ENCODE results near the gene INSYN1. TPM values are rescaled to one million over a fixed set of nuclear protein-coding genes. Genes with fewer than 3 reads are reported as not detected.

Gene INSYN1
- polyA plus RNA-seq, 1 donor from 2014 or later, result 21.3 TPM

- Histone ChIP-seq H3K9me2 (ENCODE audit: insufficient read depth, low read length) (no peaks in the 10 kb centered on the region), H3K79me2 (replicated peaks; ENCODE audit: insufficient read depth, low read length) (no peaks in the 10 kb centered on the region), H3K36me3 (ENCODE audit: insufficient read depth, low read length) (no peaks in the 10 kb centered on the region), H3K4me3 (ENCODE audit: low read length) (no peak overlapping the region), H3K9me3 (ENCODE audit: low read length) (no peaks in the 10 kb centered on the region), H3K9ac (ENCODE audit: low read length) (no peak overlapping the region), H3K4me2 (ENCODE audit: low read length) (no peak overlapping the region), H4K20me1 (ENCODE audit: insufficient read depth) (no peaks in the 10 kb centered on the region), H3F3A (ENCODE audit: insufficient read depth, low read length, poor library complexity, severe bottlenecking) (no peaks in the 10 kb centered on the region), H3K27me3 (ENCODE audit: insufficient read depth, low read depth, low read length) (no peaks in the 10 kb centered on the region), H3K27ac (ENCODE audit: low read length) (no peak overlapping the region), H2AFZ (ENCODE audit: low read depth, low read length) (no peak overlapping the region)
- TF ChIP-seq POLR2AphosphoS5 (IDR thresholded peaks at IDR 0.05), result no peak
- TF ChIP-seq, protein P1, sequence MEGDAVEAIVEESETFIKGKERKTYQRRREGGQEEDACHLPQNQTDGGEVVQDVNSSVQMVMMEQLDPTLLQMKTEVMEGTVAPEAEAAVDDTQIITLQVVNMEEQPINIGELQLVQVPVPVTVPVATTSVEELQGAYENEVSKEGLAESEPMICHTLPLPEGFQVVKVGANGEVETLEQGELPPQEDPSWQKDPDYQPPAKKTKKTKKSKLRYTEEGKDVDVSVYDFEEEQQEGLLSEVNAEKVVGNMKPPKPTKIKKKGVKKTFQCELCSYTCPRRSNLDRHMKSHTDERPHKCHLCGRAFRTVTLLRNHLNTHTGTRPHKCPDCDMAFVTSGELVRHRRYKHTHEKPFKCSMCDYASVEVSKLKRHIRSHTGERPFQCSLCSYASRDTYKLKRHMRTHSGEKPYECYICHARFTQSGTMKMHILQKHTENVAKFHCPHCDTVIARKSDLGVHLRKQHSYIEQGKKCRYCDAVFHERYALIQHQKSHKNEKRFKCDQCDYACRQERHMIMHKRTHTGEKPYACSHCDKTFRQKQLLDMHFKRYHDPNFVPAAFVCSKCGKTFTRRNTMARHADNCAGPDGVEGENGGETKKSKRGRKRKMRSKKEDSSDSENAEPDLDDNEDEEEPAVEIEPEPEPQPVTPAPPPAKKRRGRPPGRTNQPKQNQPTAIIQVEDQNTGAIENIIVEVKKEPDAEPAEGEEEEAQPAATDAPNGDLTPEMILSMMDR (IDR thresholded peaks at IDR 0.05; ENCODE audit: poor library complexity, severe bottlenecking), result no peak
- TF ChIP-seq, protein P2, sequence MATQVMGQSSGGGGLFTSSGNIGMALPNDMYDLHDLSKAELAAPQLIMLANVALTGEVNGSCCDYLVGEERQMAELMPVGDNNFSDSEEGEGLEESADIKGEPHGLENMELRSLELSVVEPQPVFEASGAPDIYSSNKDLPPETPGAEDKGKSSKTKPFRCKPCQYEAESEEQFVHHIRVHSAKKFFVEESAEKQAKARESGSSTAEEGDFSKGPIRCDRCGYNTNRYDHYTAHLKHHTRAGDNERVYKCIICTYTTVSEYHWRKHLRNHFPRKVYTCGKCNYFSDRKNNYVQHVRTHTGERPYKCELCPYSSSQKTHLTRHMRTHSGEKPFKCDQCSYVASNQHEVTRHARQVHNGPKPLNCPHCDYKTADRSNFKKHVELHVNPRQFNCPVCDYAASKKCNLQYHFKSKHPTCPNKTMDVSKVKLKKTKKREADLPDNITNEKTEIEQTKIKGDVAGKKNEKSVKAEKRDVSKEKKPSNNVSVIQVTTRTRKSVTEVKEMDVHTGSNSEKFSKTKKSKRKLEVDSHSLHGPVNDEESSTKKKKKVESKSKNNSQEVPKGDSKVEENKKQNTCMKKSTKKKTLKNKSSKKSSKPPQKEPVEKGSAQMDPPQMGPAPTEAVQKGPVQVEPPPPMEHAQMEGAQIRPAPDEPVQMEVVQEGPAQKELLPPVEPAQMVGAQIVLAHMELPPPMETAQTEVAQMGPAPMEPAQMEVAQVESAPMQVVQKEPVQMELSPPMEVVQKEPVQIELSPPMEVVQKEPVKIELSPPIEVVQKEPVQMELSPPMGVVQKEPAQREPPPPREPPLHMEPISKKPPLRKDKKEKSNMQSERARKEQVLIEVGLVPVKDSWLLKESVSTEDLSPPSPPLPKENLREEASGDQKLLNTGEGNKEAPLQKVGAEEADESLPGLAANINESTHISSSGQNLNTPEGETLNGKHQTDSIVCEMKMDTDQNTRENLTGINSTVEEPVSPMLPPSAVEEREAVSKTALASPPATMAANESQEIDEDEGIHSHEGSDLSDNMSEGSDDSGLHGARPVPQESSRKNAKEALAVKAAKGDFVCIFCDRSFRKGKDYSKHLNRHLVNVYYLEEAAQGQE (IDR thresholded peaks at IDR 0.05; ENCODE audit: borderline replicate concordance), result no peak
- TF ChIP-seq SMC3 (conservative IDR thresholded peaks at IDR 0.05; ENCODE audit: poor library complexity), result no peak
- TF ChIP-seq EZH2 (IDR thresholded peaks at IDR 0.05; ENCODE audit: borderline replicate concordance, insufficient read depth, low read length, poor library complexity, severe bottlenecking), result no peak
- no peak for TF ChIP-seq EP300 (conservative IDR thresholded peaks at IDR 0.05; ENCODE audit: poor library complexity, severe bottlenecking)
- TF ChIP-seq TAF1 (IDR thresholded peaks at IDR 0.05; ENCODE audit: low read depth), result no peak
Measured at GRCh38 chr15:73723191-73723590, 30.0 kb downstream of the INSYN1 start.

GRCh38 chr15:73722425-73722824, 30.7 kb downstream of the INSYN1 start:
- no peak overlapping the region for H3K9ac ChIP-seq (ENCODE audit: low read length)
- no peaks in the 10 kb centered on the region for H3F3A ChIP-seq (ENCODE audit: insufficient read depth, low read length, poor library complexity, severe bottlenecking)
- no peak overlapping the region for H2AFZ ChIP-seq (ENCODE audit: low read depth, low read length)
- H3K4me2 ChIP-seq (ENCODE audit: low read length), result no peak overlapping the region
- H3K27ac ChIP-seq (ENCODE audit: low read length), result no peak overlapping the region
- no peaks in the 10 kb centered on the region for H4K20me1 ChIP-seq (ENCODE audit: insufficient read depth)
- no peaks in the 10 kb centered on the region for H3K9me3 ChIP-seq (ENCODE audit: low read length)
- no peaks in the 10 kb centered on the region for H3K27me3 ChIP-seq (ENCODE audit: insufficient read depth, low read depth, low read length)
- TF ChIP-seq MXI1 (conservative IDR thresholded peaks at IDR 0.05; ENCODE audit: poor library complexity, severe bottlenecking) (no peak), RAD21 (conservative IDR thresholded peaks at IDR 0.05) (no peak), TAF1 (IDR thresholded peaks at IDR 0.05; ENCODE audit: low read depth) (no peak), EP300 (conservative IDR thresholded peaks at IDR 0.05; ENCODE audit: poor library complexity, severe bottlenecking) (no peak), EZH2 (IDR thresholded peaks at IDR 0.05; ENCODE audit: borderline replicate concordance, insufficient read depth, low read length, poor library complexity, severe bottlenecking) (no peak), SMC3 (conservative IDR thresholded peaks at IDR 0.05; ENCODE audit: poor library complexity) (no peak), POLR2AphosphoS5 (IDR thresholded peaks at IDR 0.05) (no peak)
- TF ChIP-seq, protein P2 (IDR thresholded peaks at IDR 0.05; ENCODE audit: borderline replicate concordance), result no peak
- TF ChIP-seq, protein P1 (IDR thresholded peaks at IDR 0.05; ENCODE audit: poor library complexity, severe bottlenecking), result no peak
- no peaks in the 10 kb centered on the region for H3K9me2 ChIP-seq (ENCODE audit: insufficient read depth, low read length)
- no peaks in the 10 kb centered on the region for H3K79me2 ChIP-seq (replicated peaks; ENCODE audit: insufficient read depth, low read length)
- no peak overlapping the region for H3K4me3 ChIP-seq (ENCODE audit: low read length)
- H3K36me3 ChIP-seq (ENCODE audit: insufficient read depth, low read length), result no peaks in the 10 kb centered on the region

Data from neural cell (in vitro differentiated cells).